Activated B cell treated with CpG ODN at 0.5 μM for 24 hours (primary cell): Measurements from ENCODE around the gene MTUS2. TPM values are rescaled to one million over a fixed set of nuclear protein-coding genes. Genes with fewer than 3 reads are reported as not detected.

ENCODE experiments used
- ATAC-seq: fragments of 200-7000 bp; cut with Tn5 transposase; one replicate; pipeline ENCODE4 v1.10.0; 2021; ENCODE audit warnings: low read depth, mild to moderate bottlenecking, moderate library complexity
- CTCF ChIA-PET: fragments of 350-600 bp; sonication (Branson Sonifier 250); formaldehyde crosslinking; loops from one replicate; lab custom pipeline; 2021; ENCODE audit warnings: antibody characterized with exemption; lab: Charles Lee
- POLR2A ChIA-PET: fragments of 350-600 bp; sonication (Branson Sonifier 250); formaldehyde crosslinking; loops from one replicate; lab custom pipeline; 2021; ENCODE audit warnings: antibody characterized with exemption; lab: Charles Lee
- DNase-seq: peaks from one replicate; pipeline ENCODE4 v3.0.0; 2022
- H3K27ac Mint-ChIP-seq: one replicate; pipeline ENCODE4 v1.8.0; 2020; ENCODE audit warnings: mixed read lengths
- H3K27me3 Mint-ChIP-seq: one replicate; pipeline ENCODE4 v1.8.0; 2021; ENCODE audit warnings: mixed read lengths
- H3K36me3 Mint-ChIP-seq: one replicate; pipeline ENCODE4 v1.8.0; 2021; ENCODE audit warnings: low read depth, mixed read lengths
- H3K4me1 Mint-ChIP-seq: one replicate; pipeline ENCODE4 v1.8.0; 2021; ENCODE audit warnings: mixed read lengths
- H3K4me3 Mint-ChIP-seq: one replicate; pipeline ENCODE4 v1.8.0; 2020; ENCODE audit warnings: mild to moderate bottlenecking, mixed read lengths
- H3K9me3 Mint-ChIP-seq: one replicate; pipeline ENCODE4 v1.8.0; 2020; ENCODE audit warnings: mixed read lengths
- CTCF ChIP-seq: fragments of 200-600 bp; IDR thresholded peaks from one replicate; pipeline ENCODE4 v1.8.0; 2022; ENCODE audit warnings: antibody characterized with exemption, mild to moderate bottlenecking
- intact Hi-C: fragments of 100-400 bp; cut with micrococcal nuclease; formaldehyde crosslinking; loops from one replicate; pipeline ENCODE4 v1.15.1; 2024
- total RNA-seq: library from RNA; stranded (reverse); gene quantifications from 2 replicates; pipeline ENCODE4 v1.2.3, GENCODE V29; 2022

Gene MTUS2
- total RNA-seq, 1 donor from 2014 or later = not detected

- ChIA-PET POLR2A (no interaction called here), CTCF (interaction anchor here (4.2 kb wide), 1 partner anchor 12 kb away, joined by 18 read pairs; no protein-coding TSS in a partner anchor)
- no peaks in the 10 kb centered on the region for H3K27me3 Mint-ChIP-seq
- H3K36me3 Mint-ChIP-seq = peaks cover 91% of the 10 kb centered on the region
- H3K4me1 Mint-ChIP-seq = no peaks in the 10 kb centered on the region
- ATAC-seq = no peak
- H3K4me3 Mint-ChIP-seq = no peak overlapping the region
- no peak for DNase-seq
- H3K9me3 Mint-ChIP-seq = no peaks in the 10 kb centered on the region
- no peak for TF ChIP-seq CTCF
- intact Hi-C loops = no loop called here
- no peak overlapping the region for H3K27ac Mint-ChIP-seq
These were observed 700.5 kb downstream of the MTUS2 start for GRCh38 chr13:29520671-29521070.

GRCh38 chr13:29521336-29521735 lies 701.2 kb downstream of the MTUS2 start:
- ChIA-PET POLR2A (no interaction called here), CTCF (interaction anchor here (0.6 kb wide), 1 partner anchor 10 kb away, joined by 3 read pairs; no protein-coding TSS in a partner anchor)
- no peaks in the 10 kb centered on the region for H3K9me3 Mint-ChIP-seq
- peaks cover 87% of the 10 kb centered on the region for H3K36me3 Mint-ChIP-seq
- no peaks in the 10 kb centered on the region for H3K4me1 Mint-ChIP-seq
- TF ChIP-seq CTCF = no peak
- no peak overlapping the region for H3K27ac Mint-ChIP-seq
- ATAC-seq (no peak), DNase-seq (no peak)
- H3K4me3 Mint-ChIP-seq = no peak overlapping the region
- H3K27me3 Mint-ChIP-seq = no peaks in the 10 kb centered on the region
- intact Hi-C loops = no loop called here

- H3K4me3 Mint-ChIP-seq = no peak overlapping the region
- H3K36me3 Mint-ChIP-seq = peaks cover 87% of the 10 kb centered on the region
- intact Hi-C loops = no loop called here
- ChIA-PET POLR2A (no interaction called here), CTCF (interaction anchor here (0.6 kb wide), 1 partner anchor 9 kb away, joined by 3 read pairs; no protein-coding TSS in a partner anchor)
- H3K4me1 Mint-ChIP-seq = no peaks in the 10 kb centered on the region
- DNase-seq (no peak), ATAC-seq (no peak)
- no peak for TF ChIP-seq CTCF
- H3K27ac Mint-ChIP-seq = no peak overlapping the region
- no peaks in the 10 kb centered on the region for H3K27me3 Mint-ChIP-seq
- H3K9me3 Mint-ChIP-seq = no peaks in the 10 kb centered on the region
These were observed 702.0 kb downstream of the MTUS2 start for GRCh38 chr13:29522044-29522685.

GRCh38 chr13:29523199-29523961 lies 703.2 kb downstream of the MTUS2 start:
- no peaks in the 10 kb centered on the region for H3K9me3 Mint-ChIP-seq
- intact Hi-C loops = no loop called here
- POLR2A ChIA-PET = no interaction called here
- CTCF ChIA-PET = no interaction called here
- no peaks in the 10 kb centered on the region for H3K4me1 Mint-ChIP-seq
- H3K4me3 Mint-ChIP-seq = no peak overlapping the region
- no peak for DNase-seq
- TF ChIP-seq CTCF = no peak
- no peak for ATAC-seq
- peaks cover 87% of the 10 kb centered on the region for H3K36me3 Mint-ChIP-seq
- H3K27me3 Mint-ChIP-seq = no peaks in the 10 kb centered on the region
- H3K27ac Mint-ChIP-seq = no peak overlapping the region

GRCh38 chr13:29524176-29524575 lies 704.0 kb downstream of the MTUS2 start:
- intact Hi-C loops = no loop called here
- Mint-ChIP-seq H3K27me3 (no peaks in the 10 kb centered on the region), H3K27ac (no peak overlapping the region), H3K4me1 (no peaks in the 10 kb centered on the region), H3K36me3 (peaks cover 84% of the 10 kb centered on the region), H3K9me3 (no peaks in the 10 kb centered on the region), H3K4me3 (no peak overlapping the region)
- POLR2A ChIA-PET = no interaction called here
- no peak for TF ChIP-seq CTCF
- CTCF ChIA-PET = no interaction called here
- DNase-seq (no peak), ATAC-seq (no peak)
